Neural cell (in vitro differentiated cells): ENCODE measurements around the gene PLD2. TPM values are rescaled to one million over a fixed set of nuclear protein-coding genes. Genes with fewer than 3 reads are reported as not detected.

Source experiments
- H2AFZ ChIP-seq: fragments of 200-600, 300-800 bp; sonication (generic), shearing (Covaris generic); 2 replicates; pipeline ENCODE4 v1.6.0; 2014; ENCODE audit warnings: low read depth, mild to moderate bottlenecking, antibody characterized with exemption, low read length, moderate library complexity
- H3F3A ChIP-seq: fragments of 200-600 bp; shearing (Covaris generic); 2 replicates; pipeline ENCODE4 v1.6.1; 2016; ENCODE audit warnings: mild to moderate bottlenecking, moderate library complexity, mixed read lengths, antibody characterized with exemption, low read length; ENCODE audit not compliant: insufficient read depth, poor library complexity, severe bottlenecking
- H3K27ac ChIP-seq: fragments of 200-600, 300-800 bp; sonication (generic), shearing (Covaris generic); 2 replicates; pipeline ENCODE4 v1.5.1; 2014; ENCODE audit warnings: mild to moderate bottlenecking, low read length, moderate library complexity
- H3K27me3 ChIP-seq: fragments of 300-800, 200-600 bp; sonication (generic), shearing (Covaris generic); 2 replicates; pipeline ENCODE4 v1.6.0; 2014; ENCODE audit warnings: mild to moderate bottlenecking, low read depth, low read length, moderate library complexity; ENCODE audit not compliant: insufficient read depth
- H3K36me3 ChIP-seq: fragments of 300-800, 200-600 bp; sonication (generic), shearing (Covaris generic); 2 replicates; pipeline ENCODE4 v1.5.1; 2014; ENCODE audit warnings: mild to moderate bottlenecking, antibody characterized with exemption, low read length, moderate library complexity; ENCODE audit not compliant: insufficient read depth
- H3K4me2 ChIP-seq: fragments of 300-800, 200-600 bp; sonication (generic), shearing (Covaris generic); 2 replicates; pipeline ENCODE4 v1.6.0; 2014; ENCODE audit warnings: mild to moderate bottlenecking, low read length
- H3K4me3 ChIP-seq: fragments of 300-800, 200-600 bp; sonication (generic), shearing (Covaris generic); 2 replicates; pipeline ENCODE4 v1.5.1; 2014; ENCODE audit warnings: mild to moderate bottlenecking, low read length, moderate library complexity
- H3K79me2 ChIP-seq: fragments of 200-600 bp; shearing (Covaris generic); replicated peaks from 2 replicates; pipeline ENCODE4 v1.6.0; 2014; ENCODE audit warnings: mild to moderate bottlenecking, low read length, moderate library complexity; ENCODE audit not compliant: insufficient read depth
- H3K9ac ChIP-seq: fragments of 300-800, 200-600 bp; sonication (generic), shearing (Covaris generic); 2 replicates; pipeline ENCODE4 v1.6.1; 2016; ENCODE audit warnings: mild to moderate bottlenecking, low read length, mixed read lengths
- H3K9me2 ChIP-seq: fragments of 200-600 bp; shearing (Covaris generic); 2 replicates; pipeline ENCODE4 v1.6.1; 2016; ENCODE audit warnings: mild to moderate bottlenecking, low read length, mixed read lengths; ENCODE audit not compliant: insufficient read depth
- H3K9me3 ChIP-seq: fragments of 200-600, 300-800 bp; sonication (generic), shearing (Covaris generic); 2 replicates; pipeline ENCODE4 v1.6.1; 2016; ENCODE audit warnings: mild to moderate bottlenecking, mixed run types, low read length, moderate library complexity, mixed read lengths
- H4K20me1 ChIP-seq: fragments of 200-600 bp; shearing (Covaris generic); 2 replicates; pipeline ENCODE4 v1.6.1; 2016; ENCODE audit warnings: mild to moderate bottlenecking, mixed run types; ENCODE audit not compliant: insufficient read depth
- CTCF ChIP-seq: fragments of 450-650 bp; IDR thresholded peaks from 2 replicates; pipeline ENCODE4 v1.5.1; 2014; ENCODE audit warnings: antibody characterized with exemption, mild to moderate bottlenecking, moderate library complexity; ENCODE audit not compliant: poor library complexity, severe bottlenecking
- EP300 ChIP-seq: fragments of 450-650 bp; conservative IDR thresholded peaks from 2 replicates; pipeline ENCODE4 v1.6.1; 2014; ENCODE audit warnings: antibody characterized with exemption, mild to moderate bottlenecking, moderate library complexity; ENCODE audit not compliant: poor library complexity, severe bottlenecking
- EZH2 ChIP-seq: fragments of 200-600, 300-800 bp; shearing (Covaris generic), sonication (generic); IDR thresholded peaks from 2 replicates; pipeline ENCODE4 v1.6.1; 2014; ENCODE audit warnings: antibody characterized with exemption, low read length, borderline replicate concordance, mild to moderate bottlenecking; ENCODE audit not compliant: insufficient read depth, poor library complexity, severe bottlenecking
- MXI1 ChIP-seq: fragments of 450-650 bp; conservative IDR thresholded peaks from 2 replicates; pipeline ENCODE4 v1.6.1; 2014; ENCODE audit warnings: antibody characterized with exemption, mild to moderate bottlenecking; ENCODE audit not compliant: poor library complexity, severe bottlenecking
- POLR2AphosphoS5 ChIP-seq: IDR thresholded peaks from 2 replicates; pipeline ENCODE4 v1.6.1; 2012
- RAD21 ChIP-seq: fragments of 450-650 bp; conservative IDR thresholded peaks from 2 replicates; pipeline ENCODE4 v1.6.1; 2014; ENCODE audit warnings: antibody characterized with exemption, mild to moderate bottlenecking, moderate library complexity
- REST ChIP-seq: IDR thresholded peaks from 2 replicates; pipeline ENCODE4 v1.6.1; 2012; ENCODE audit warnings: borderline replicate concordance
- SMC3 ChIP-seq: fragments of 450-650 bp; conservative IDR thresholded peaks from 2 replicates; pipeline ENCODE4 v1.6.1; 2014; ENCODE audit warnings: antibody characterized with exemption, mild to moderate bottlenecking, moderate library complexity; ENCODE audit not compliant: poor library complexity
- TAF1 ChIP-seq: IDR thresholded peaks from 2 replicates; pipeline ENCODE4 v1.6.1; 2012; ENCODE audit warnings: low read depth
- polyA plus RNA-seq: library from polyadenylated mRNA; depleted of rRNA; stranded (reverse); fragments of >200 nt; gene quantifications from 2 replicates; pipeline ENCODE4 v1.2.3, GENCODE V29; 2014

PLD2 gene
- polyA plus RNA-seq, 1 donor from 2014 or later: 2.0 TPM

DNA sequence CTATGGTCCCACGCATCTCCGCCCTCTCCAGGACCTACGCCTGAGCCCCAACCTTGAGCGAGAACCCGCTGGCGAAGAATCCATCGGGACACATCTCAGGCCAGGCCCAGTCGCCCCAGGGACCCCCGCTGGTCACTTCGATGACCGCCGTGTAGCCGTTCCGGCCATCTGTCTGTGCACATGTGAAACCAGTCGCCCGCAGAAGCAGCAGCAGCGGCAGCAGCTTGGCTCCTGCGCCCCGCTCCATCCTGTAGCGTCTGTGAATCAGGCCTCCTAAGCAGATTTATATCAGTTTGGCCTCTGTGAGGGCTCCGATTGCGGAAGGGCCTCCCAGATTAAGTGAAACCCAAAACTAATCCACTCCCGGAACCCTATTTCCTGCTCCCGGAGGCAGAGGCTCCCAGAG is 20.8 kb upstream of the PLD2 start, which contains the start of gene VMO1:
VMO1 (minus strand) TSS at position 259 of the 406 bp plus-strand sequence; CDS start at position 247, 12 bp downstream.
- Histone ChIP-seq H4K20me1 (no peaks in the 10 kb centered on the region), H3K36me3 (no peaks in the 10 kb centered on the region), H3K27me3 (no peaks in the 10 kb centered on the region), H2AFZ (no peak within 1 kb of the TSS), H3K4me2 (no peak within 1 kb of the TSS), H3K9ac (no peak within 1 kb of the TSS), H3F3A (peaks cover 6% of the 10 kb centered on the region), H3K79me2 (no peaks in the 10 kb centered on the region), H3K9me2 (no peaks in the 10 kb centered on the region), H3K4me3 (no peak within 1 kb of the TSS), H3K9me3 (no peaks in the 10 kb centered on the region), H3K27ac (no peak within 1 kb of the TSS)
- TF ChIP-seq TAF1 (no peak), REST (no peak), MXI1 (no peak), EP300 (no peak), EZH2 (no peak), POLR2AphosphoS5 (no peak), RAD21 (no peak), CTCF (no peak), SMC3 (no peak)

GRCh38 chr17:4786516-4786915 is 20.4 kb upstream of the PLD2 start:
- H3F3A ChIP-seq: peaks cover 9% of the 10 kb centered on the region
- H3K4me3 ChIP-seq: no peak overlapping the region
- H3K27ac ChIP-seq: no peak overlapping the region
- H4K20me1 ChIP-seq: no peaks in the 10 kb centered on the region
- H3K9me2 ChIP-seq: no peaks in the 10 kb centered on the region
- no peak overlapping the region for H3K4me2 ChIP-seq
- no peaks in the 10 kb centered on the region for H3K27me3 ChIP-seq
- H3K79me2 ChIP-seq: no peaks in the 10 kb centered on the region
- no peak for TF ChIP-seq EZH2
- H3K9ac ChIP-seq: no peak overlapping the region
- no peak overlapping the region for H2AFZ ChIP-seq
- H3K9me3 ChIP-seq: no peaks in the 10 kb centered on the region
- no peaks in the 10 kb centered on the region for H3K36me3 ChIP-seq
